Skeletal muscle tissue (tissue), 4 donors: ENCODE data around the gene DPEP3. TPM values are rescaled to one million over a fixed set of nuclear protein-coding genes. Genes with fewer than 3 reads are reported as not detected.
"Not testable (repeated sequence)": the region's sequence is repeated elsewhere in the genome, so short reads cannot be mapped to it uniquely, and the experiment has no call there.

Experiments used
- H3K27ac ChIP-seq: one replicate; pipeline ENCODE4 v1.7.0; 2013; ENCODE audit warnings: mild to moderate bottlenecking, low read depth, low read length, inconsistent platforms
- H3K27me3 ChIP-seq, 3 donors: one replicate each; pipeline ENCODE4 v1.7.0; 2013; ENCODE audit warnings: low read length in 3 of 3; ENCODE audit not compliant: control insufficient read depth in 3 of 3, insufficient read depth in 3 of 3
- H3K36me3 ChIP-seq, 3 donors: one replicate each; pipeline ENCODE4 v1.7.0; 2013; ENCODE audit warnings: low read length in 3 of 3; ENCODE audit not compliant: control insufficient read depth in 3 of 3, insufficient read depth in 3 of 3
- H3K4me1 ChIP-seq, 3 donors: one replicate each; pipeline ENCODE4 v1.7.0; 2013; ENCODE audit warnings: low read length in 3 of 3, mild to moderate bottlenecking in 3 of 3; ENCODE audit not compliant: control insufficient read depth in 3 of 3, insufficient read depth in 3 of 3
- H3K4me3 ChIP-seq, 3 donors: one replicate each; pipeline ENCODE4 v1.7.0; 2013; ENCODE audit warnings: low read length in 3 of 3
- H3K9ac ChIP-seq, 3 donors: one replicate each; pipeline ENCODE4 v1.7.0; 2013; ENCODE audit warnings: low read length in 3 of 3, mild to moderate bottlenecking in 3 of 3, moderate library complexity in 2 of 3, low read depth in 1 of 3
- H3K9me3 ChIP-seq, 3 donors: one replicate each; pipeline ENCODE4 v1.7.0; 2013; ENCODE audit warnings: low read length in 3 of 3; ENCODE audit not compliant: control insufficient read depth in 3 of 3
- total RNA-seq: library from RNA; depleted of rRNA; stranded (reverse); fragments of >200 nt; gene quantifications from one replicate; pipeline ENCODE4 v1.2.3, GENCODE V29; 2014
- donor health status: Osteomylitis.

Gene DPEP3
- total RNA-seq, 1 donor from 2014 or later: not detected

DNA sequence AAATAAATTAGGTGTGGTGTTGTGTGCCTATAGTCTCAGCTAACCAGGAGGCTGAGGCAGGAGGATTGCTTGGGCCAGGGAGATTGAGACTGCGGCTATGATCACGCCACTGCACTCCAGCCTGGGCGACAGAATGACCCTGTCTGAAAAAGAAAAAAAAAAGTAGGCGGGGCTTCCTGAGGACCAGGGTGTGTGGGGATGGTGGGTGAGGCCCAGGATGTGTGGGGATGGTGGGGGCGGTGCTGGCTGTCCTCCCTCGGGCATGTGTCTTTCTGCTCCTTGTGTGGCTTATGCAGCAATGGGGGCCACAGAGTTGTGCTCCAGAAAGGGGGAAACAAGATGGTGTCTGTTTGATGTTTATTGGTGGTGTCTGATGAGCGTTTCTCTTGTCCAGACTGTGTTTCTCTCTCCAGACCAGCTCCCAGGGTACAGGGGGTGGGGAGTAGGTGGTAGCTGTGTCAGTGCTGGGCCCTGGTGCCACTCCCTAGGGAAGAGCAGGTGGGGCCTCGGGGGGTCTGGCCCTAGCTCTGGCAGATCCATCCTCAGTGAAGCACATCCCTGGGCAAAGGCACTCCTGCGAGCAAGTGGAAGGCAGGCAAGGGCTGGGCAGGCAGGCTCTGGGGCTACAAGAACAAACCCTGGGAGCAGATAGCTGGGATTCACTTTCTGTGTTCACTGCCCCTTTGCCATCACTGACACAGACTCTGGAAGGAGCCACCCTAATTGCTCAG is 38.7 kb downstream of the DPEP3 start:
- Histone ChIP-seq H3K27ac (no peak overlapping the region), H3K36me3 (peaks cover 35 to 60% (median 42%) of the 10 kb centered on the region in 3 donors), H3K4me1 (peaks cover 37 to 55% (median 50%) of the 10 kb centered on the region in 3 donors)

DNA sequence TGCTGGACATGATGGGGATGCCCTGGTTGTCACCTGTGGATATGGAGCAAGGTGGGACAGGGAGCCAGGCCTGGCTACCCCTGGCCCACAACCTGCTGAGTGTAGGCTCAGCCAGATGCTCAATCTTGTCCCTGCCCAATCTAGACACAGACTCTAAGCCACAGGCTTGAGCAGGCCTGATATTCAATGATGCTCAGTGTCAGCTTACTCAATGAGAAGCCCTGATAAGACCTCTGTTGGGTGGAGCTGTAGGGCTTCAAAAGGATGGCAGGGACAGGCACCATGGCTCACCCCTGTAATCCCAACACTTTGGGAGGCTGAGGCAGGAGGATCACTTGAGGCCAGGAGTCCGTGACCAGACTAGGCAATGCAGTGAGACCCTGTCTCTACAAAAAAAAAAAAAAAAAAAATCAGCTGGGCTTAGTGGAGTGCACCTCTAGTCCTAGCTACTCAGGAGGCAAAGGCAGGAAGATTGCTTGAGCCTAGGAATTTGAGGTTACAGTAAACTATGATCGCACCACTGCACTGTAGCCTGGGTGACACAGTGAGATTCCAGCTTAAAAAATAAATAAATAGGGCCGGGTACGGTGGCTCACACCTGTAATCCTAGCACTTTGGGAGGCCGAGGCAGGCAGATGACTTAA is 39.7 kb downstream of the DPEP3 start:
- H3K4me1 ChIP-seq: peaks cover 39 to 49% (median 44%) of the 10 kb centered on the region in 3 donors
- H3K9me3 ChIP-seq: no peaks in the 10 kb centered on the region
- H3K27ac ChIP-seq: no peak overlapping the region
- H3K36me3 ChIP-seq: peaks cover 24 to 50% (median 31%) of the 10 kb centered on the region in 3 donors
- no peak overlapping the region for H3K9ac ChIP-seq
- H3K4me3 ChIP-seq: no peak overlapping the region
- H3K27me3 ChIP-seq: no peaks in the 10 kb centered on the region

More for the DNA sequence above, 38.7 kb downstream of the DPEP3 start:
- Histone ChIP-seq H3K4me3 (no peak overlapping the region), H3K27me3 (no peaks in the 10 kb centered on the region), H3K9ac (no peak overlapping the region), H3K9me3 (no peaks in the 10 kb centered on the region)

DNA sequence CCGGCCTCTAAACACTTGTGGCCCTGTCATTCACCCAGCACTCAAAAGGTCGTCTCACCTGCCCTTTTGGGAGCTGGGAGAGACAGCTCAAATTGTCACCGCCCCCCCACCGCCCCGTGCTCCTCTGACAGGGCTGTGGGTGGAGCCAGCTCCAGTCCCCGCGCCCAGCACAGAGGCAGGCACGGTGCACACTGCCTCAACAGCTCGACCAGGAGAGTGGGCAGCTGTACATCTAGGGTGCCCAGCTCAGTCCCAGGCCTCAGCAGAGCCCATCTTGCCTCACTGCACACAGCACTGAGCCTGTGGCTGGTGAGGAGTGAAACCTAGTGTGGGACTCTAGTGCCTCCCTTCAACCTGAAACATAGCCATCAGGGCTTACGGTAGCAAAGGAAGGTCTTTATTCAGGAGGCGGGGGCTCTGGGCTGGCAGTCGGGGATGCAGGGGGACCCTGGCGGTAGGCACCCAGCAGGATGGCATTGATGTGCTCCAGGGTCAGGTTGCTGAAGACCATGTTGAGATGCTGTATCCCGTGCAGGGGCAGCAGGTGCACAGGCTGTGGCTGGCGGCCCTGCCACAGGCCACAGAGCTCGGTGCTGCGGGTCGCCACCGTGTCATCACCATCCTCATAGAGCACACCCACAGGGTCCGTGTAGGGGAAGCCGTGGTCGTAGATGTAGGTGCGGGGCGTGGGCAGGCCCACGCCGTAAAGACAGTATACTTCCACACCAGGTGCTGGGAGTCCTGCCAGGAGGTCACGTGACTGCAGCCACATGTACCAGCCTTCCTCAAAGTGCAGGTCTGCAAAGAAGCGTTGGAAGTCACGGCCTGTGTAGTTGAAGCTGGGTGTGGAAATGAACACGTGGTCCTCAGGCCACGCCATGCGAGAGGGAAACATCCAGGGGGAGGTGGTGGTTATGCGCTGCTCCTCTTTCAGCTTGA is 40.5 kb downstream of the DPEP3 start:
- H3K27me3 ChIP-seq: no peaks in the 10 kb centered on the region
- H3K9ac ChIP-seq: peak overlapping the region in 2 of 3 donors; percentile 10 to 45
- H3K9me3 ChIP-seq: no peaks in the 10 kb centered on the region
- H3K4me1 ChIP-seq: peaks cover 40 to 49% (median 43%) of the 10 kb centered on the region in 3 donors
- H3K4me3 ChIP-seq: no peak overlapping the region
- H3K27ac ChIP-seq: no peak overlapping the region
- H3K36me3 ChIP-seq: peaks cover 16 to 42% (median 23%) of the 10 kb centered on the region in 3 donors

DNA sequence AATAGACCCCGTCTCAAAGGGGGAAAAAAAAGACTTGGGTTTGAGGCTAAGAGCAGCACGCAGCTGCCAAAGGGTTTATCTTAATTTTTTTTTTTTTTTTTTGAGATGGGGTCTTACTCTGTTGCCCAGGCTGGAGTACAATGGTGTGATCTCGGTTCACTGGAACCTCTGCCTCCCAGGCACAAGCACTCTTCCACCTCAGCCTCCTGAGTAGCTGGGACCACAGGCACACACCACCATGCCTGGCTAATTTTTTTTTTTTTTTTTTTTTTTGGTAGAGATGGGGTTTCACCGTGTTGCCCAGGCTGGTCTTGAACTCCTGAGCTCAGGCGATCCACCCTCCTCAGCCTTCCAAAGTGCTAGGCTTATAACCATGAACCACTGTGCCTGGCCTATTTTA is 42.6 kb downstream of the DPEP3 start:
- H3K27me3 ChIP-seq, H3K27ac ChIP-seq, H3K9me3 ChIP-seq, H3K9ac ChIP-seq, H3K4me3 ChIP-seq: not testable (repeated sequence)
- Histone ChIP-seq H3K36me3 (peaks cover 15 to 28% (median 17%) of the 10 kb centered on the region in 3 donors), H3K4me1 (peaks cover 31 to 42% (median 38%) of the 10 kb centered on the region in 3 donors)

DNA sequence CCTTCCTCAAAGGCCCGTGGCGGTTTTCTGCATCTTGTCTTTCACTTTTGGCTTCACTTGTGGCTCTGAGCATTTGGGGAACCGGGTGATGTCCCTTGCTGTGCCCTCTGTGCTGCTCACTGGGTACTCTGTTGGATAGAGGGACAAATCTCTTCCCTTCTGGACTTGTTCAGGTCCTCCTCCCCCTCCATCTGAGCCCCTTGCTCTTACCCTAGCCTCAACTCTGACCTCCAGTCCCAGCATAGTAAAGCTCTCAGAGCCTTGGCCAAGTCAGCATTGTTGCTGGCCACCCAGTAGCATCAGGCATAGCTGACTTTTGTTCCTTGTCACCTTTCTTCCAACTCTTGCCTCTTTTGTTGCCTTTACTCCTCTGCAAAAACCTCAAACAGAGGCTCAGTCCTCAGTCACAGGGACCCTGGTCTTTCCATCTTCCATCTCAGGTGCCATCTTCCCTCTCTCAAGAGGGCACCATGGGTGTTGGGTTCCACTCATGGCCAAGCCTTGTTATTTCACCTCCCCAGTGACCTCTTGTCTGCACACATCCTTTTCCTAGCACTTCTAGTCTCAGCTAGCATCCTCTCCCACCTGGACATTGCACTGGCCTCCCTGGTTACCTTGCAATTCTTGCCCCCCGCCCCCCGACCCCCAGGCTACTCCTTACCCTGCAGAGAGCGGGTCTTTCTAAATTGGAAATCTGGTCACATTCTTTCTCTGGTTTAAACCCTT is 43.3 kb downstream of the DPEP3 start:
- peak overlapping the region; percentile 88 for H3K27ac ChIP-seq
- peak overlapping the region; percentile 92 to 100 (median 99) for H3K4me3 ChIP-seq
- no peaks in the 10 kb centered on the region for H3K27me3 ChIP-seq
- H3K9ac ChIP-seq: peak overlapping the region; percentile 94
- H3K36me3 ChIP-seq: peaks cover 15 to 24% (median 16%) of the 10 kb centered on the region in 3 donors
- H3K9me3 ChIP-seq: no peaks in the 10 kb centered on the region
- H3K4me1 ChIP-seq: peaks cover 28 to 40% (median 38%) of the 10 kb centered on the region in 3 donors

DNA sequence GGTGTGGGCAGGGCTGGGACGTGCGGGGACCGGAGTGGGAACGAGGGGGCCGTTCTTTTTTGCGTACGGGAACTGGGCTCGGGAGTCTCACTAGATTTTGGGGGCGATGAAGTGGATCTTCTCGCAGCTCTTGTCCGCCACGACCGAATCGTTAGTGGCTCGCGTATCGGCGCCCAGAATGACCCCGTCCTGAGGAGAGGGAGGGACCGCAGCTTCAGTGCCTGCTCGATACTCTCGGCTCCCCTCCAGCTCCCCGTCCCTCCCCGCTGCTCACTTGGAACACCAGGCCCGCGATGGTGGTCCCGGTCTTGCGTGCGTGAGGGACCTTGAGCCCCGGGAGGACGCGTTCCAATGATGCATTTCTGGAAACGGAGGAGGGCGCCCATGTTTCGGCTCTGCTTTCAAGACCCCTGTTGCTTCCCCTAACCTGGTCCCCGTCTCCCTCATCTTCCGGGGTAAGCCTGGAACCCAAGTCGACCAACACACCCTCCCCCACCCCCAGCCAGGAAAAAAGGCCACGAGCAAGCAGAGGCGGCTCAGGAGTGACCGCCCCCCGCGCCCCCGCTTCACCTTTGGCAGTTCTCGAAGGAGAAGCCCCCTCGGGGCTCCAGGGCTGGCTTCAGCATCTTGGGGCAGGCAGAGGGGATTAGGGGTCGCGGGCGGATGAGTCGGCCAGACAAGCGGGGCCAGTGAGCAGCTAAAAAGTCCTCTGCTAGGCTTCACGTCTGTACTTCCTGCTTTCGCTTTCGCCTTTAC is 44.0 kb downstream of the DPEP3 start, which contains the start of gene PSMB10:
Gene PSMB10 (minus strand): TSS at position 727 of the 756 bp plus-strand sequence. CDS start 101 bp downstream, at position 626.
- H3K36me3 ChIP-seq: peaks cover 15 to 20% (median 18%) of the 10 kb centered on the region in 3 donors
- H3K9me3 ChIP-seq: no peaks in the 10 kb centered on the region
- H3K4me3 ChIP-seq: peak within 1 kb of the TSS; percentile 92 to 100 (median 99)
- peak within 1 kb of the TSS; percentile 94 for H3K9ac ChIP-seq
- peaks cover 28 to 40% (median 36%) of the 10 kb centered on the region in 3 donors for H3K4me1 ChIP-seq
- no peaks in the 10 kb centered on the region for H3K27me3 ChIP-seq
- H3K27ac ChIP-seq: peak within 1 kb of the TSS; percentile 88

DNA sequence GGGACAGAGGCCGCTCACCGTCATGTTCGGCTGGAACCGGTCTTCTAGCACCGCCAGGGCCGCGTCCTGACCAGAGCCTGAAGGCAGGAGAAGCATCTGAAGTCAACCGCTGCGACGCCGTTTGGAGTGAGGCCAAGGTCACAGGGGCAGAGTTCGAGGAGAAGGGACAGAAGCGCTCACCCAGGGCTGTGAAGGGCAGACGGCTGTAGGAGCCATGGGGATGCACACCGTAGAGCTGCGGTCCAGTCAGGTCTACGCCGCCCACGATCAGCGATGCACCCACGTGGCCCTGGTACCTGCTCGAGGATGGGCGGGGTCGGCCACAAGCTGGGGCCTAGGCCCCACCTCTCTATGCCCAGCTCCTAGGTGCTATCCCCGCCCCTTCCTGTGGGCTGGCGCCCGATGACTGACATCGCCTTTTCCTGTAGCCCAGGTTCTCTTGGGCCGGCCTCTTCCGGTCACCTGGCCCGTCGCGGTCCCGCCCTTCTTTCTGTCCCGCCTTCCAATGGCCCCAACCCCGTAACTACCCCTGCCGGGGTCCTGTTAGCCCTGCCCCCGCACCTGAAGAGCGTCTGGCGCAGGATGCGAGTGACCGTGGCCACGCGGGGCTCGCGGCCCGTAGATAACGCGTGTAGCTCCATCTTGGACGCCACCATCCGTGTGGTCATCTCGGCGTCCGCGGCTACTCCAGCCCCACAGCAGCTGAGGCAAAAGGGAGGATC is 44.7 kb downstream of the DPEP3 start:
- Histone ChIP-seq H3K36me3 (peaks cover 17 to 26% (median 25%) of the 10 kb centered on the region in 3 donors), H3K9ac (peak overlapping the region; percentile 94), H3K27me3 (no peaks in the 10 kb centered on the region), H3K9me3 (no peaks in the 10 kb centered on the region), H3K27ac (peak overlapping the region; percentile 88), H3K4me1 (peaks cover 28 to 40% (median 36%) of the 10 kb centered on the region in 3 donors), H3K4me3 (peak overlapping the region; percentile 92 to 100 (median 99))

DNA sequence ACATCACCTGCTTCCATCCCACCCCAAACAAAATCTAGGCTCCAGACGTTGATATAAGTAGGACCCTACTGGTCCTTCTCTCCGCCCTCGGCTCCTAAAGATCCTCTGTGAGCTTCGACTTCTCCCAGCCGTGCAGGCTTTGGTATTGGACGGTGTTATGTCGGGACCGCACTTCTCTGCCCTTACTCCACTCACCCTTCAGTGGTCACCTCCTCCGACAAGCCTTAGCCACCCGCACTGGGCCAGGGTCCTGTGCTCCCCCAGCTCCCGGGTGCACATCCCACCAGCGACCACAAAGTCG is 45.2 kb downstream of the DPEP3 start:
- no peaks in the 10 kb centered on the region for H3K27me3 ChIP-seq
- peak overlapping the region; percentile 88 for H3K27ac ChIP-seq
- H3K4me1 ChIP-seq: peaks cover 25 to 36% (median 32%) of the 10 kb centered on the region in 3 donors
- peaks cover 13 to 26% (median 25%) of the 10 kb centered on the region in 3 donors for H3K36me3 ChIP-seq
- H3K9ac ChIP-seq: peak overlapping the region; percentile 94
- H3K4me3 ChIP-seq: peak overlapping the region; percentile 92 to 100 (median 99)
- H3K9me3 ChIP-seq: no peaks in the 10 kb centered on the region
